Measurements from ENCODE around the gene NPIPB9.
"Not testable (repeated sequence)": the region's sequence is repeated elsewhere in the genome, so short reads cannot be mapped to it uniquely, and the experiment has no call there.

NPIPB9 gene

GRCh38 chr16:28802235-28803019 lies 50.8 kb downstream of the NPIPB9 start:
- TF ChIP-seq CTCF (IDR thresholded peaks at IDR 0.05; ENCODE audit: low read depth, low read length, missing control alignments), result peak; percentile 45
- in situ Hi-C loops (cut with HindIII; ENCODE audit: low sequenced_read_pairs), result not testable (repeated sequence)
- H3K4me3 ChIP-seq (ENCODE audit: low read depth, low read length), result peak overlapping the region; percentile 22
- DNase-seq (ENCODE audit: low read depth), result peak; percentile 62

DNA sequence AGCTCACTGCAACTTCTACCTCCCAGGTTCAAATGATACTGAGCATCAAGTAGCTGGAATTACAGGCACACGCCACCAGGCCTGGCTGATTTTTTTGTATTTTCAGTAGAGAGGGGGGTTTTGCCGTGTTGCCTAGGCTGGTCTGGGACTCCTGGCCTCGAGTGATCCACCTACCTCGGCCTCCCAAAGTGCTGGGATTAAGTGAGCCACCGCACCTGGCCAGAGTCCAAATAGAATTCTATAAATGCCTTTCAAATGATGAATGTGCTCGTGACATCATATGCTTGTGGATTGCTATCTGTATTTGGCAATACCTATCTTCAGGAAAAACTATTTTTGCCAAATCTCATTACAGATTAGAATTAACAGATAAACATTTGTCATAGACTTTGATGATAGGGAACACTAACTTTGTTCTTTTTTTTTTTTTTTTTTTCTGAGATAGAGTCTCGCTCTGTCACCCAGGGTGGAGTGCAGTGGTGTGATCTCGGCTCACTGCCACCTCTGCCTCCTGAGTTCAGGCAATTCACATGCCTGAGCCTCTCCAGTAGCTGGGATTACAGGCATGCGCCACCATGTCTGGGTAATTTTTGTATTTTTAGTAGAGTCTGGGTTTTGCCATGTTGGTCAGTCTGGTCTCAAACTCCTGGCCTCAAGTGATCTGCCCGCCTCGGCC lies 56.0 kb downstream of the NPIPB9 start:
- DNase-seq (ENCODE audit: low read depth); H3K4me3 ChIP-seq (ENCODE audit: low read depth, low read length); in situ Hi-C loops (cut with HindIII; ENCODE audit: low sequenced_read_pairs): not testable (repeated sequence)

- in situ Hi-C loops (cut with HindIII; ENCODE audit: low sequenced_read_pairs), result no loop called here
- no peak for TF ChIP-seq CTCF (IDR thresholded peaks at IDR 0.05; ENCODE audit: low read depth, low read length, missing control alignments)
- H3K4me3 ChIP-seq (ENCODE audit: low read depth, low read length), result no peak overlapping the region
- no peak for DNase-seq (ENCODE audit: low read depth)
Observed at GRCh38 chr16:28820016-28820415, 68.4 kb downstream of the NPIPB9 start.

GRCh38 chr16:28820546-28820945 lies 69.0 kb downstream of the NPIPB9 start:
- in situ Hi-C loops (cut with HindIII; ENCODE audit: low sequenced_read_pairs); DNase-seq (ENCODE audit: low read depth); H3K4me3 ChIP-seq (ENCODE audit: low read depth, low read length): not testable (repeated sequence)

DNA sequence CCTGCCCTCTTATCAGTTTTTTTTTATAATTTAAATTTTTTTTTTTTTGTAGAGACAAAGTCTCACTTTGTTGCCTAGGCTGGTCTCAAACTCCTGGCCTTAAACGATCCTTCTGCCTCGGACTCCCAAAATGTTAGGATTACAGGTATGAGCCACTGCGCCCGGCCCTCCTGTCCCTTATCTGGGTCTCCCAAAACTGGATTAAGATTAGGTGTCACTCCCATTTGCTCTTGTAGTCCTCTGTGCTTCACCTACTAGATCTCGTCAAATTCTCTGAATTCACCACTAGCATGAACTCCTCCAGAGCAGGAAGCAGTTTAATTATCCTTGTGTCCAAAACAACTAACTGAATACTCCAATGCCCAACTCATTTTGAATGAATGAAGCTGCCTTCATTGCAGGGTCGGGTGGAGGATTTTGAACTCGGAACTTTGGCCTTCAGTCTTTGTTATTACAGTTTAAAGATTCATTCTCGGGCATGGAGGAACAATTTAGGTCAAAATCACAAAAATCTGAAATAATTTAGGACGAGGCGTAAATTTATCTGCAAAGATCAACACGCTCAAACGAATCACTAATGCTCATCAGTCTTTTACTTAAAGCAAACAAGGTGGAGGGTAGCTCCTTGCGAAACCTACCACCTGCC lies 70.4 kb downstream of the NPIPB9 start:
- TF ChIP-seq CTCF (IDR thresholded peaks at IDR 0.05; ENCODE audit: low read depth, low read length, missing control alignments), result no peak
- DNase-seq (ENCODE audit: low read depth), result no peak
- peak overlapping the region; percentile 87 for H3K4me3 ChIP-seq (ENCODE audit: low read depth, low read length)
- in situ Hi-C loops (cut with HindIII; ENCODE audit: low sequenced_read_pairs), result no loop called here

Measured in astrocyte of the cerebellum (primary cell).